HepG2 (cell line): ENCODE data around the gene ACSL4. TPM values are rescaled to one million over a fixed set of nuclear protein-coding genes. Genes with fewer than 3 reads are reported as not detected.
A peak's percentile ranks its signal among the peaks of the same experiment; 100 is the strongest.

Source experiments
- ATAC-seq: fragments of 200-7000 bp; cut with Tn5 transposase; 3 replicates; pipeline ENCODE4 v1.9.1; 2020; ENCODE audit warnings: mild to moderate bottlenecking, moderate library complexity
- BruUV-seq: library from RNA; stranded (reverse); fragments of 400-500 nt; replicated peaks from 2 replicates; lab custom pipeline; 2021; lab: Mats Ljungman, UMichigan
- CTCF ChIA-PET: fragments of 300-600 bp; formaldehyde crosslinking; extraction: SDS; loops from one replicate; lab custom pipeline; 2021; ENCODE audit warnings: low total read pairs, inconsistent platforms, low intra/inter-chr PET ratio; lab: Yijun Ruan, JAX
- POLR2A ChIA-PET: fragments of 350-600 bp; sonication (Branson Sonifier 250); formaldehyde crosslinking; loops from one replicate; lab custom pipeline; 2020; ENCODE audit warnings: antibody characterized with exemption, inconsistent platforms; lab: Yijun Ruan, JAX
- DNase-seq: peaks from one replicate; pipeline ENCODE4 v3.0.0-alpha.2; 2015; ENCODE audit warnings: low spot score
- FAIRE-seq: peaks from 3 replicates; lab custom pipeline; 2011; peaks lifted over from hg19 to GRCh38; lab: Jason Lieb, UNC
- H2AFZ ChIP-seq: one replicate; pipeline ENCODE4 v1.6.1; 2011; ENCODE audit warnings: low read length, inconsistent platforms
- H3K27ac ChIP-seq: fragments of 300-600 bp; 3 replicates; pipeline ENCODE4 v1.8.0; 2011; ENCODE audit warnings: mixed run types, mild to moderate bottlenecking, mixed read lengths, low read length, inconsistent platforms; ENCODE audit not compliant: insufficient read depth; ENCODE audit errors: extremely low read length
- H3K27me3 ChIP-seq, 2 experiments: fragments of 200-600 bp in 1 of 2; 2 replicates in 1 of 2; 3 replicates in 1 of 2; pipeline versions ENCODE4 v1.6.0 to v1.8.0; 2011; ENCODE audit warnings: low read length in 2 of 2, mild to moderate bottlenecking in 2 of 2, moderate library complexity in 2 of 2, inconsistent platforms in 1 of 2; ENCODE audit not compliant: insufficient read depth in 2 of 2, control insufficient read depth in 1 of 2
- H3K36me3 ChIP-seq, 2 experiments: fragments of 200-600 bp in 1 of 2; replicated peaks in 1 of 2; 2 replicates in 1 of 2; 3 replicates in 1 of 2; pipeline versions ENCODE4 v1.5.1 to v1.8.0; 2011; ENCODE audit warnings: low read length in 2 of 2, inconsistent platforms in 1 of 2; ENCODE audit not compliant: insufficient read depth in 2 of 2, control insufficient read depth in 1 of 2
- H3K4me1 ChIP-seq: 2 replicates; pipeline ENCODE4 v1.5.1; 2012; ENCODE audit warnings: low read length, inconsistent platforms; ENCODE audit not compliant: insufficient read depth
- H3K4me2 ChIP-seq: 2 replicates; pipeline ENCODE4 v1.6.0; 2011; ENCODE audit warnings: low read depth, low read length, inconsistent platforms
- H3K4me3 ChIP-seq, 3 experiments: fragments of 200-600 bp in 1 of 3; sonication (generic), shearing (Covaris generic) in 1 of 3; replicated peaks in 1 of 3; 2 replicates each; pipeline ENCODE4 v1.5.1; 2011 to 2016; ENCODE audit warnings: low read length in 3 of 3, inconsistent platforms in 2 of 3, low read depth in 2 of 3, mild to moderate bottlenecking in 2 of 3, control low read depth in 1 of 3, mixed read lengths in 1 of 3; ENCODE audit not compliant: insufficient read depth in 1 of 3
- H3K79me2 ChIP-seq: one replicate; pipeline ENCODE4 v1.6.1; 2011; ENCODE audit warnings: low read length, inconsistent platforms; ENCODE audit not compliant: insufficient read depth
- H3K9ac ChIP-seq: 2 replicates; pipeline ENCODE4 v1.6.0; 2011; ENCODE audit warnings: mild to moderate bottlenecking, low read depth, low read length, inconsistent platforms; ENCODE audit not compliant: insufficient read depth
- H3K9me3 ChIP-seq: 2 replicates; pipeline ENCODE4 v1.5.1; 2012; ENCODE audit warnings: mild to moderate bottlenecking, low read length
- H4K20me1 ChIP-seq: 2 replicates; pipeline ENCODE4 v1.6.0; 2011; ENCODE audit warnings: inconsistent platforms, mild to moderate bottlenecking, low read length, moderate library complexity; ENCODE audit not compliant: insufficient read depth
- CREBL2 ChIP-seq: sonication (generic); formaldehyde crosslinking; IDR thresholded peaks from 2 replicates; pipeline ENCODE4 v1.8.1; 2023; ENCODE audit warnings: missing genetic modification reagents, mild to moderate bottlenecking, borderline replicate concordance
- KDM5B ChIP-seq: sonication (generic); formaldehyde crosslinking; IDR thresholded peaks from 2 replicates; pipeline ENCODE4 v1.4.0; 2020; ENCODE audit warnings: missing genetic modification reagents, mild to moderate bottlenecking, borderline replicate concordance
- NR2F2 ChIP-seq: IDR thresholded peaks from 2 replicates; pipeline ENCODE4 v1.6.1; 2012; ENCODE audit warnings: low read depth, inconsistent platforms, borderline replicate concordance
- NR2F6 ChIP-seq, 2 experiments: IDR thresholded peaks; 2 replicates each; pipeline ENCODE4 v1.6.1; 2016; ENCODE audit warnings: antibody characterized with exemption in 1 of 2, mild to moderate bottlenecking in 1 of 2
- PPARG ChIP-seq: conservative IDR thresholded peaks from 2 replicates; pipeline ENCODE4 v1.6.1; 2016; ENCODE audit warnings: missing biosample characterization, missing genetic modification reagents
- RAD51 ChIP-seq: fragments of 450-650 bp; IDR thresholded peaks from 2 replicates; pipeline ENCODE4 v1.6.1; 2016; ENCODE audit warnings: borderline replicate concordance
- ZBTB42 ChIP-seq: sonication (generic); formaldehyde crosslinking; IDR thresholded peaks from 2 replicates; pipeline ENCODE4 v1.5.0; 2020; ENCODE audit warnings: mild to moderate bottlenecking, missing genetic modification reagents
- ZKSCAN5 ChIP-seq: sonication (generic); formaldehyde crosslinking; IDR thresholded peaks from 2 replicates; pipeline ENCODE4 v1.5.1; 2020; ENCODE audit warnings: mild to moderate bottlenecking, missing genetic modification reagents
- ZNF124 ChIP-seq: sonication (generic); formaldehyde crosslinking; IDR thresholded peaks from 2 replicates; pipeline ENCODE4 v1.4.0; 2020; ENCODE audit warnings: missing genetic modification reagents
- ZNF205 ChIP-seq: IDR thresholded peaks from 2 replicates; pipeline ENCODE4 v1.6.1; 2018; ENCODE audit warnings: missing biosample characterization, missing genetic modification reagents
- ZNF350 ChIP-seq: sonication (generic); formaldehyde crosslinking; IDR thresholded peaks from 2 replicates; pipeline ENCODE4 v1.4.0; 2020; ENCODE audit warnings: mild to moderate bottlenecking, low read depth, missing genetic modification reagents, borderline replicate concordance
- ZNF550 ChIP-seq: sonication (generic); formaldehyde crosslinking; IDR thresholded peaks from 2 replicates; pipeline ENCODE4 v1.4.0; 2020; ENCODE audit warnings: mild to moderate bottlenecking, missing genetic modification reagents, borderline replicate concordance
- WGBS: methylation state at CpG from one replicate; pipeline ENCODE4 v1.1.6; 2017; ENCODE audit warnings: low lambda C conversion rate; 5-methylcytosine and 5-hydroxymethylcytosine counted together
- in situ Hi-C: cut with HindIII; loops from 2 replicates; pipeline ENCODE4 v1.10.0; 2017; ENCODE audit warnings: low pct_unique_long_range_greater_than_20kb; ENCODE audit not compliant: extremely low pct_ligation_motif_present
- intact Hi-C: fragments of 100-400 bp; cut with micrococcal nuclease; formaldehyde crosslinking; loops from one replicate; pipeline ENCODE4 v1.10.0; 2022; ENCODE audit not compliant: unreplicated experiment
- polyA plus RNA-seq, 8 experiments: library from polyadenylated mRNA; depleted of rRNA in 3 of 8; stranded (reverse) in 7 of 8; unstranded in 1 of 8; fragments of >200 nt; fragmentation: Illumina TruSeq in 4 of 8; extraction: Trizol in 4 of 8; gene quantifications; 2 replicates each; pipeline versions ENCODE4 v1.2.1 to v1.2.3, GENCODE V29; 2011 to 2016; ENCODE audit warnings: low read depth in 4 of 8, missing spikeins in 1 of 8, mixed read lengths in 1 of 8; ENCODE audit not compliant: insufficient read depth in 1 of 8
- total RNA-seq, 5 experiments: library from RNA; depleted of rRNA; stranded (reverse); fragments of >200 nt; fragmentation: Illumina TruSeq; extraction: Trizol; gene quantifications; 2 replicates each; pipeline ENCODE4 v1.2.3, GENCODE V29; 2016; ENCODE audit warnings: low read depth in 1 of 5
- TF ChIP-seq, protein P1 (sequence below): sonication (generic); formaldehyde crosslinking; IDR thresholded peaks from 2 replicates; pipeline ENCODE4 v1.5.0; 2020; ENCODE audit warnings: mild to moderate bottlenecking, missing genetic modification reagents

Gene ACSL4
- total and polyA plus RNA-seq, 2 of the 13 experiments (the other 11 are each of a cell fraction or from before 2014, with no cell fraction given), result 207 to 316 TPM

DNA sequence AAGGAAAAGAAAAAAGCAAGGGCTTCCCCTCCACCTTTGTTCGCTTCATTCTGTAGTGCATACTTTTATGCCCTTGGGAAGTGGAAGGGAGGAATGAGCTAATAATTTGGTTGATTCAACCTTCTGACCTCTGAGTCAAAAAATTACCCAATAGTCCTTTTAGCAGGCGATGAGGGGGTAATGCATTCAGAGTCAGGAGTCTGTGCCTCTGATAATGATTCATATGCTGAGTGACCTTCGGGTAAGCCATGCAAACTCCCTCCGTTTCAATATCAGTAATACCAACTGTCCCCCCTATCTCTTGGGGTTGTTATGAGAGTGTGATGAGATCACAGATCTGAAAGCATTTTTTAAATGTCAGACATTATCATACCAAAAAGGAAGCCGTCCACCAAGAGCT, 41.6 kb upstream of the ACSL4 start (continued):
- peak; percentile 77 for TF ChIP-seq NR2F6 (IDR thresholded peaks at IDR 0.05)
- peak; percentile 85 for TF ChIP-seq NR2F6 (CRISPR knock-in tag; IDR thresholded peaks at IDR 0.05)
- TF ChIP-seq ZNF350 (CRISPR knock-in tag), result no peak

DNA sequence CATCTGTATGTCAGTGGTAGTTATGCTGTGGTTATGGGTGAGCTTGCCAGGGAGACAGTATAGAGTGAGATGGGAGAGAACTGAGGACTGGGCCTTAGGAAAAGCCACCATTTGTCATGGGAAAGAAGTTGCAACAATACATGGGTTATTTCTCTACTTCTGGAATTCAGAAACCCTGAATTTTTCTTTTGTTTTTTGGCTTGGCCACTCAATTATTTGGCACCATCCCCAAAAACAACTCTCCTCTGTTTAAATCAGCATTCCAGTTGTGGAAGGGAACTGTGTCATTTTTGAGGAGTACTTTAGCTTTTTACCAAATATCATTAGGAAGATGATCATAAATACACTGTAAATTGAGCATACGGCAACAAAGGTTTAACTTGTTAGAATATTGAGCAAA, 41.1 kb upstream of the ACSL4 start:
- Histone ChIP-seq H3K4me1 (peaks cover 41% of the 10 kb centered on the region), H4K20me1 (no peaks in the 10 kb centered on the region), H3K27me3 (no peaks in the 10 kb centered on the region), H3K4me3 (no peak overlapping the region), H3K27ac (no peak overlapping the region), H3K4me2 (0 out of 2 replicates have a peak overlapping the region, but pooled peaks have one; percentile 15), H3K79me2 (no peaks in the 10 kb centered on the region), H3K9ac (no peak overlapping the region), H2AFZ (no peak overlapping the region), H3K9me3 (peaks cover 7% of the 10 kb centered on the region; the same call in 1 of the 2 replicates), H3K36me3 (no peaks in the 10 kb centered on the region)
- TF ChIP-seq RAD51 (no peak), PPARG (CRISPR knock-in tag) (no peak), ZNF205 (CRISPR knock-in tag) (no peak), CREBL2 (CRISPR knock-in tag) (no peak), ZNF550 (CRISPR knock-in tag) (no peak), ZKSCAN5 (no peak), NR2F2 (no peak), ZBTB42 (CRISPR knock-in tag) (no peak), ZNF124 (CRISPR knock-in tag) (no peak), KDM5B (CRISPR knock-in tag) (no peak)
- TF ChIP-seq, protein P1, sequence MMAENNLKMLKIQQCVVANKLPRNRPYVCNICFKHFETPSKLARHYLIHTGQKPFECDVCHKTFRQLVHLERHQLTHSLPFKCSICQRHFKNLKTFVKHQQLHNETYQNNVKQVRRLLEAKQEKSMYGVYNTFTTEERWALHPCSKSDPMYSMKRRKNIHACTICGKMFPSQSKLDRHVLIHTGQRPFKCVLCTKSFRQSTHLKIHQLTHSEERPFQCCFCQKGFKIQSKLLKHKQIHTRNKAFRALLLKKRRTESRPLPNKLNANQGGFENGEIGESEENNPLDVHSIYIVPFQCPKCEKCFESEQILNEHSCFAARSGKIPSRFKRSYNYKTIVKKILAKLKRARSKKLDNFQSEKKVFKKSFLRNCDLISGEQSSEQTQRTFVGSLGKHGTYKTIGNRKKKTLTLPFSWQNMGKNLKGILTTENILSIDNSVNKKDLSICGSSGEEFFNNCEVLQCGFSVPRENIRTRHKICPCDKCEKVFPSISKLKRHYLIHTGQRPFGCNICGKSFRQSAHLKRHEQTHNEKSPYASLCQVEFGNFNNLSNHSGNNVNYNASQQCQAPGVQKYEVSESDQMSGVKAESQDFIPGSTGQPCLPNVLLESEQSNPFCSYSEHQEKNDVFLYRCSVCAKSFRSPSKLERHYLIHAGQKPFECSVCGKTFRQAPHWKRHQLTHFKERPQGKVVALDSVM (CRISPR knock-in tag), result no peak
- 89% methylated on average over 1 of the region's 1 CpG for WGBS
- no peak for DNase-seq
- intact Hi-C loops, result no loop called here
- no peak for ATAC-seq
- no peak for FAIRE-seq
- BruUV-seq, result no TSS peak
- ChIA-PET CTCF (no interaction called here), POLR2A (interaction anchor here (1.3 kb wide), 1 partner anchor 35 kb away, joined by 5 read pairs; no protein-coding TSS in a partner anchor)
- in situ Hi-C loops, result no loop called here
